Heart left ventricle (tissue), 13 donors: Measurements from ENCODE around the gene VWA8.

Experiments used
- POLR2A ChIP-seq, 2 donors: fragments of 450-650 bp; IDR thresholded peaks; one replicate each; pipeline ENCODE4 v1.6.1; 2017; ENCODE audit warnings: antibody characterized with exemption in 2 of 2, mild to moderate bottlenecking in 2 of 2, moderate library complexity in 2 of 2
- TF ChIP-seq, protein P1 (sequence below), 12 donors: fragments of 200-600 bp; sonication (generic) in 4 of 12; IDR thresholded peaks; one replicate each; pipeline versions ENCODE4 v1.5.0 to v1.8.0; 2018 to 2022; ENCODE audit warnings: antibody characterized with exemption in 12 of 12, mild to moderate bottlenecking in 5 of 12
- donor health status: ischemic (EF 13 %, LVEDD 7.1; RV severe dilation, severe dysfunction).
- donor health status: DM: no; HTN: yes; CAD: no.
- donor health status: DM: no; HTN: no; CAD: no.
- donor health status: ischemic (EF 25% LVEDD 6.9; RV normal size, moderate dysfunction).
- donor health status: ischemic (EF 25% LVEDD 5.7; RV mildly dilated, moderate dysfunction).
- donor health status: ischemic (EF 35%, LVEDD 5.7; RV mildly dilated, moderate dysfunction).
- donor health status: nonischemic (EF 11% LVEDD 7.7; RV severe dilation, severe dysfunction).
- donor health status: DM: yes; HTN: yes; CAD: no.
- donor health status: PGD.
- donor health status: ischemic (EF 29% LVEDD 5.4; RV normal size, mild dysfunction).
- donor health status: nonischemic (EF 23%, LVEDD 6.1; RV moderate dilation, normal function).

DNA sequence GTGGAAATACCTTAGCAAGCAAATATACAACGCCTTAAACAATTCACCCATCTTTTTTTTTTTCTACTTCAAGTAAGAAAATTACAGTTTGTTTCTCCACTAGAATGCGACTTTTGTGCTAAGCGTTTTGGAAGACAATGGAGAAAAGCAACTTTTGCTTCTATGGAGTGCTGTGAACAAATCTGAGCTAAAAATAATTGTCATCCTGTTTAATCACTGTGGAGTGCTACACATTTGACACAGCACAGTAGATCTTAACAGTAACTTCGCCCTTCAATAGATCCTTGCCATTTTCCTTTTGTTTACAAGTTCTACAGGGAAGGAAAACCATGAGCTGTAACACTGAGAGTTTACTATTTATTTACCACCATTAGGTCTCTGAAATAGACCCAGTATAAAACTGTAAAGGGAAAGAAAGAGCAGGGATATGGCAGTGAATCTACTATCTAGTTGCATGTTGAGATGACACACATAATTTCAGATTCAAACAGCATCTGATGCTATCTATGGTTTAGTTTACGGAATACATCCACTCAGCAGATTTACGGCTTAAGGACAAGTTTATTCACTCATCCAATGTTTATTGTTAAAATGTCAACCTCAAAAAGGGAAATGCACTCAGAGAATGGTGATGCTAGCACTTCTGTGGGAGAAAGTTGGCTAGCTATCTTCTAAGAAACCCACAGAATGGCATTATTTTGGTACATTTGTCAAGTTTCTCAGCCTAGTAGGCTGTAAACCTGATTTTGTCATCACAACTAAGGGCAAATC lies 175.3 kb downstream of the VWA8 start:
- no peak for TF ChIP-seq POLR2A (IDR thresholded peaks at IDR 0.05)
- TF ChIP-seq, protein P1, sequence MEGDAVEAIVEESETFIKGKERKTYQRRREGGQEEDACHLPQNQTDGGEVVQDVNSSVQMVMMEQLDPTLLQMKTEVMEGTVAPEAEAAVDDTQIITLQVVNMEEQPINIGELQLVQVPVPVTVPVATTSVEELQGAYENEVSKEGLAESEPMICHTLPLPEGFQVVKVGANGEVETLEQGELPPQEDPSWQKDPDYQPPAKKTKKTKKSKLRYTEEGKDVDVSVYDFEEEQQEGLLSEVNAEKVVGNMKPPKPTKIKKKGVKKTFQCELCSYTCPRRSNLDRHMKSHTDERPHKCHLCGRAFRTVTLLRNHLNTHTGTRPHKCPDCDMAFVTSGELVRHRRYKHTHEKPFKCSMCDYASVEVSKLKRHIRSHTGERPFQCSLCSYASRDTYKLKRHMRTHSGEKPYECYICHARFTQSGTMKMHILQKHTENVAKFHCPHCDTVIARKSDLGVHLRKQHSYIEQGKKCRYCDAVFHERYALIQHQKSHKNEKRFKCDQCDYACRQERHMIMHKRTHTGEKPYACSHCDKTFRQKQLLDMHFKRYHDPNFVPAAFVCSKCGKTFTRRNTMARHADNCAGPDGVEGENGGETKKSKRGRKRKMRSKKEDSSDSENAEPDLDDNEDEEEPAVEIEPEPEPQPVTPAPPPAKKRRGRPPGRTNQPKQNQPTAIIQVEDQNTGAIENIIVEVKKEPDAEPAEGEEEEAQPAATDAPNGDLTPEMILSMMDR (IDR thresholded peaks at IDR 0.05): no peak
